Measurements from ENCODE around the gene ENAH.

The ENAH gene

GRCh38 chr1:225508538-225509375 is 144.2 kb downstream of the ENAH start:
- Histone ChIP-seq H3K4me2 (ENCODE audit: low read depth, low read length, poor library complexity, severe bottlenecking) (no peak overlapping the region), H3K36me3 (ENCODE audit: low read length) (no peaks in the 10 kb centered on the region), H3K9me2 (replicated peaks; ENCODE audit: insufficient read depth, low read length) (no peaks in the 10 kb centered on the region), H3K79me2 (ENCODE audit: insufficient read depth, low read length) (no peaks in the 10 kb centered on the region), H3K9ac (ENCODE audit: low read length) (no peak overlapping the region), H3K27me3 (ENCODE audit: low read length) (no peaks in the 10 kb centered on the region), H2AFZ (ENCODE audit: low read depth, low read length, severe bottlenecking) (no peak overlapping the region), H4K20me1 (ENCODE audit: low read depth, low read length) (no peaks in the 10 kb centered on the region), H3K4me3 (ENCODE audit: insufficient read depth, low read length, poor library complexity, severe bottlenecking) (no peak overlapping the region), H3K9me3 (ENCODE audit: insufficient read depth, low read length) (no peaks in the 10 kb centered on the region), H3F3A (ENCODE audit: insufficient read depth) (no peaks in the 10 kb centered on the region), H3K27ac (ENCODE audit: low read depth, low read length) (no peak overlapping the region)
- TF ChIP-seq EZH2phosphoT487 (conservative IDR thresholded peaks at IDR 0.05; ENCODE audit: low read length), result no peak
- no peak for TF ChIP-seq CTCF (IDR thresholded peaks at IDR 0.05; ENCODE audit: insufficient read depth, low read length, poor library complexity, severe bottlenecking)

- TF ChIP-seq EZH2phosphoT487 (conservative IDR thresholded peaks at IDR 0.05; ENCODE audit: low read length) (no peak), CTCF (IDR thresholded peaks at IDR 0.05; ENCODE audit: insufficient read depth, low read length, poor library complexity, severe bottlenecking) (no peak)
- Histone ChIP-seq H3K9ac (ENCODE audit: low read length) (no peak overlapping the region), H3K4me3 (ENCODE audit: insufficient read depth, low read length, poor library complexity, severe bottlenecking) (no peak overlapping the region), H3K79me2 (ENCODE audit: insufficient read depth, low read length) (no peaks in the 10 kb centered on the region), H3K4me2 (ENCODE audit: low read depth, low read length, poor library complexity, severe bottlenecking) (no peak overlapping the region), H3K9me3 (ENCODE audit: insufficient read depth, low read length) (no peaks in the 10 kb centered on the region), H3K27ac (ENCODE audit: low read depth, low read length) (no peak overlapping the region), H3F3A (ENCODE audit: insufficient read depth) (no peaks in the 10 kb centered on the region), H4K20me1 (ENCODE audit: low read depth, low read length) (no peaks in the 10 kb centered on the region), H3K27me3 (ENCODE audit: low read length) (no peaks in the 10 kb centered on the region), H2AFZ (ENCODE audit: low read depth, low read length, severe bottlenecking) (no peak overlapping the region), H3K9me2 (replicated peaks; ENCODE audit: insufficient read depth, low read length) (no peaks in the 10 kb centered on the region), H3K36me3 (ENCODE audit: low read length) (no peaks in the 10 kb centered on the region)
Measured at GRCh38 chr1:225506727-225507126, 146.2 kb downstream of the ENAH start.

GRCh38 chr1:225504776-225505175 is 148.1 kb downstream of the ENAH start:
- TF ChIP-seq CTCF (IDR thresholded peaks at IDR 0.05; ENCODE audit: insufficient read depth, low read length, poor library complexity, severe bottlenecking), result no peak
- no peak for TF ChIP-seq EZH2phosphoT487 (conservative IDR thresholded peaks at IDR 0.05; ENCODE audit: low read length)
- no peaks in the 10 kb centered on the region for H3K9me2 ChIP-seq (replicated peaks; ENCODE audit: insufficient read depth, low read length)
- H3K9ac ChIP-seq (ENCODE audit: low read length), result no peak overlapping the region
- H3K4me3 ChIP-seq (ENCODE audit: insufficient read depth, low read length, poor library complexity, severe bottlenecking), result no peak overlapping the region
- no peak overlapping the region for H3K27ac ChIP-seq (ENCODE audit: low read depth, low read length)
- H3K36me3 ChIP-seq (ENCODE audit: low read length), result no peaks in the 10 kb centered on the region
- H3K4me2 ChIP-seq (ENCODE audit: low read depth, low read length, poor library complexity, severe bottlenecking), result no peak overlapping the region
- no peaks in the 10 kb centered on the region for H3K79me2 ChIP-seq (ENCODE audit: insufficient read depth, low read length)
- no peaks in the 10 kb centered on the region for H3K9me3 ChIP-seq (ENCODE audit: insufficient read depth, low read length)
- H3F3A ChIP-seq (ENCODE audit: insufficient read depth), result no peaks in the 10 kb centered on the region
- H3K27me3 ChIP-seq (ENCODE audit: low read length), result no peaks in the 10 kb centered on the region
- H4K20me1 ChIP-seq (ENCODE audit: low read depth, low read length), result no peaks in the 10 kb centered on the region
- no peak overlapping the region for H2AFZ ChIP-seq (ENCODE audit: low read depth, low read length, severe bottlenecking)
